ENCODE data around the gene ZSWIM1. TPM values are rescaled to one million over a fixed set of nuclear protein-coding genes. Genes with fewer than 3 reads are reported as not detected.

Gene ZSWIM1
- total RNA-seq, 1 donor from 2014 or later: 3.3 TPM

DNA sequence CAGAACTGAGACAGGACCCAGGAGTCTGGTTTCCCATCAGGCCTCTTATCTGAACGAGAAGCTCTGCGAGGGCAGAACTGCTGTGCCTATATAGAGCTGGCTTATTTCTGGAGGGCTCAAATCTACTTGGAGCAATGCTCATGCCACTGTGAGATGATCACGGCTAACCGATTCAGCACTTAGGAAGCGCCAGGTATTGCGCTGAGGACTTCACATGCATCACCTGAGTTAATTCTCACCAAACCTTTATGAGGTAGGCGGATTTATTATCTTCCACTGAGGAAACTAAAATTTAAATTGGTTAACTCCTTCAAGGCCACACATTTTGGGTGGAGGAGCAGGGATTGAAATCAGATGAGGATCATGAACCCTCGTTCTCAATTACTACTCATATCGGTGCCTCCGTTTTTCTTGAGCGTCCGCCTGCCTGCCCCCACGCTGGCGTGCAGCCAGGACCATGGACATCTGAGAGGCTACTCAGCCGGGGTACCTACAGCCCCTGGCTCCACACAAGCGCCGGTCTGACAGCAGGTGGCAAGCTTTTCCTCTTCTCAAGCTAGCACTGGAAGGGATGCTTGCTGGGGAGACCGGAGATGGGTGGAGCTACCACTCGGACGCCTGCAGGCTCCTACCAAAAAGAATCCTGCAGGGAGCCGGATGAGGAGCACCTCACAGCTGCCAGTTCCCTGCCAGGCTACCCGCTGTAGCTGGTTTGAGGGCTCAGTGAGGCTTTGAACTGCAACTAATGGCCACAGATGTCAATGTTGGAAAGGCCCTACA is 52.4 kb downstream of the ZSWIM1 start:
- DNase-seq: peak; percentile 77

- peak; percentile 86 for DNase-seq
These were observed 53.1 kb downstream of the ZSWIM1 start for GRCh38 chr20:45934046-45934585.

Other genes with a start within 250 kb of the ZSWIM1 start
- gene WFDC9, start 249.9 kb upstream of the ZSWIM1 start, total RNA-seq: not detected
- gene WFDC11, start 211.0 kb upstream of the ZSWIM1 start, total RNA-seq: not detected
- gene WFDC13, start 179.2 kb upstream of the ZSWIM1 start, total RNA-seq: not detected
- not detected for gene WFDC10B, start 176.2 kb upstream of the ZSWIM1 start, total RNA-seq
- gene SPINT4, start 158.9 kb upstream of the ZSWIM1 start, total RNA-seq: not detected
- not detected for gene WFDC3, start 89.3 kb upstream of the ZSWIM1 start, total RNA-seq
- gene DNTTIP1, start 89.3 kb upstream of the ZSWIM1 start, total RNA-seq: 16.9 TPM
- gene UBE2C, start 68.6 kb upstream of the ZSWIM1 start, total RNA-seq: 13.8 TPM
- gene TNNC2, start 53.9 kb upstream of the ZSWIM1 start, total RNA-seq: 2,441 TPM
- 67.3 TPM for gene SNX21, start 47.4 kb upstream of the ZSWIM1 start, total RNA-seq
- 27.7 TPM for gene ACOT8, start 23.8 kb upstream of the ZSWIM1 start, total RNA-seq
- 5.2 TPM for gene ZSWIM3, start 23.6 kb upstream of the ZSWIM1 start, total RNA-seq
- 6.4 TPM for gene SPATA25, start 6.4 kb downstream of the ZSWIM1 start, total RNA-seq
- 16.0 TPM for gene NEURL2, start 10.0 kb downstream of the ZSWIM1 start, total RNA-seq
- 32.6 TPM for gene CTSA, start 10.1 kb downstream of the ZSWIM1 start, total RNA-seq
- 14.0 TPM for gene PLTP, start 30.9 kb downstream of the ZSWIM1 start, total RNA-seq
- 18.0 TPM for gene PCIF1, start 53.5 kb downstream of the ZSWIM1 start, total RNA-seq
- gene ZNF335, start 91.0 kb downstream of the ZSWIM1 start, total RNA-seq: 14.4 TPM
- gene MMP9, start 127.7 kb downstream of the ZSWIM1 start, total RNA-seq: 1.9 TPM
- 0.21 TPM for gene SLC12A5, start 148.0 kb downstream of the ZSWIM1 start, total RNA-seq
- 32.4 TPM for gene NCOA5, start 208.7 kb downstream of the ZSWIM1 start, total RNA-seq
- gene CD40, start 237.1 kb downstream of the ZSWIM1 start, total RNA-seq: 3.3 TPM